Aorta (tissue), 5 donors: Measurements from ENCODE around the gene PEX14. TPM values are rescaled to one million over a fixed set of nuclear protein-coding genes. Genes with fewer than 3 reads are reported as not detected.

ENCODE experiments used
- ATAC-seq: fragments of 200-7000 bp; cut with Tn5 transposase; one replicate; pipeline ENCODE4 v1.9.1; 2022; ENCODE audit warnings: moderate library complexity; ENCODE audit not compliant: low FRiP score
- DNase-seq, 2 donors: peaks; one replicate each; pipeline ENCODE4 v3.0.0-alpha.2; 2020
- H3K27ac ChIP-seq, 2 donors: one replicate each; pipeline ENCODE4 v1.5.1; 2013; ENCODE audit warnings: low read length in 2 of 2, mild to moderate bottlenecking in 2 of 2, moderate library complexity in 2 of 2, control low read depth in 1 of 2, inconsistent platforms in 1 of 2, low read depth in 1 of 2
- H3K27me3 ChIP-seq, 2 donors: one replicate each; pipeline ENCODE4 v1.6.1; 2013; ENCODE audit warnings: control low read depth in 1 of 2, low read length in 1 of 2, mild to moderate bottlenecking in 1 of 2, moderate library complexity in 1 of 2; ENCODE audit not compliant: insufficient read depth in 2 of 2, control insufficient read depth in 1 of 2
- H3K36me3 ChIP-seq, 2 donors: one replicate each; pipeline ENCODE4 v1.6.1; 2013; ENCODE audit warnings: control low read depth in 1 of 2, low read length in 1 of 2, mild to moderate bottlenecking in 1 of 2; ENCODE audit not compliant: insufficient read depth in 2 of 2, control insufficient read depth in 1 of 2
- H3K4me1 ChIP-seq, 2 donors: one replicate each; pipeline ENCODE4 v1.6.1; 2013; ENCODE audit warnings: low read length in 2 of 2, control low read depth in 1 of 2, mild to moderate bottlenecking in 1 of 2, moderate library complexity in 1 of 2; ENCODE audit not compliant: insufficient read depth in 2 of 2, control insufficient read depth in 1 of 2
- H3K4me3 ChIP-seq, 2 donors: one replicate each; pipeline ENCODE4 v1.5.1; 2013; ENCODE audit warnings: low read length in 2 of 2, control low read depth in 1 of 2, mild to moderate bottlenecking in 1 of 2
- H3K9me3 ChIP-seq: one replicate; pipeline ENCODE4 v1.6.1; 2013; ENCODE audit warnings: mild to moderate bottlenecking, low read length; ENCODE audit not compliant: control insufficient read depth
- WGBS, 2 donors: extraction: QIAGEN DNeasy Blood & Tissue Kit; methylation state at CpG; one replicate each; pipeline ENCODE4 v1.1.7; 2013; 5-methylcytosine and 5-hydroxymethylcytosine counted together
- intact Hi-C, 2 donors: fragments of 100-400 bp; cut with DNase I; formaldehyde crosslinking; loops; one replicate each; pipeline versions ENCODE4 v1.14.2 to v1.15.0; 2022
- polyA plus RNA-seq, 2 donors: library from polyadenylated mRNA; stranded (reverse); fragments of 200-250 nt; gene quantifications; one replicate each; pipeline ENCODE4 v1.2.3, GENCODE V29; 2013
- total RNA-seq, 2 donors: library from RNA; stranded (reverse); fragmentation: NEBNext Ultra II Directional; extraction: Animal tissue kit (Norgen Biotek cat#: 25700); gene quantifications; one replicate each; pipeline ENCODE4 v1.2.1, GENCODE V29; 2021
- donor health status: healthy with polysubstance abuse.
- donor health status: Bipolar disorder and iron deficiency.
- donor health status: DM: no; HTN: no; CAD: no.
- donor health status: DM: no; HTN: no; CAD: no.
- donor health status: DM: yes; HTN: yes; CAD: no.

The PEX14 gene
- total and polyA plus RNA-seq, 4 donors: 4.5 to 16.9 (median 14.4) TPM

GRCh38 chr1:10622910-10623685 is 148.3 kb downstream of the PEX14 start:
- intact Hi-C loops: no loop called here
- H3K27me3 ChIP-seq: no peaks in the 10 kb centered on the region
- H3K4me3 ChIP-seq: no peak overlapping the region
- H3K36me3 ChIP-seq: no peaks in the 10 kb centered on the region
- no peaks in the 10 kb centered on the region for H3K4me1 ChIP-seq
- 94% methylated on average over 24 of the region's 24 CpGs for WGBS, 2 donors
- no peak overlapping the region for H3K27ac ChIP-seq
- no peaks in the 10 kb centered on the region for H3K9me3 ChIP-seq
- no peak for ATAC-seq
- DNase-seq: no peak

GRCh38 chr1:10623686-10624145 is 149.0 kb downstream of the PEX14 start:
- Histone ChIP-seq H3K4me3 (no peak overlapping the region), H3K27ac (no peak overlapping the region), H3K4me1 (no peaks in the 10 kb centered on the region), H3K36me3 (no peaks in the 10 kb centered on the region), H3K27me3 (no peaks in the 10 kb centered on the region), H3K9me3 (no peaks in the 10 kb centered on the region)
- intact Hi-C loops: no loop called here
- peak; percentile 10 to 69 for DNase-seq
- WGBS, 2 donors: 87 to 91% methylated on average over 12 of the region's 12 CpGs
- ATAC-seq: no peak

GRCh38 chr1:10624256-10625050 is 149.7 kb downstream of the PEX14 start:
- intact Hi-C loops: no loop called here

GRCh38 chr1:10625076-10625475 is 150.3 kb downstream of the PEX14 start:
- H3K9me3 ChIP-seq: no peaks in the 10 kb centered on the region
- intact Hi-C loops: no loop called here
- WGBS, 2 donors: 91 to 92% methylated on average over 9 of the region's 9 CpGs
- no peaks in the 10 kb centered on the region for H3K36me3 ChIP-seq
- H3K4me3 ChIP-seq: no peak overlapping the region
- ATAC-seq (no peak), DNase-seq (peak; percentile 25 to 61)
- no peaks in the 10 kb centered on the region for H3K4me1 ChIP-seq
- H3K27ac ChIP-seq: no peak overlapping the region
- H3K27me3 ChIP-seq: no peaks in the 10 kb centered on the region

More at GRCh38 chr1:10624256-10625050, 149.7 kb downstream of the PEX14 start:
- Histone ChIP-seq H3K36me3 (no peaks in the 10 kb centered on the region), H3K4me3 (no peak overlapping the region), H3K4me1 (no peaks in the 10 kb centered on the region), H3K27ac (no peak overlapping the region), H3K9me3 (no peaks in the 10 kb centered on the region), H3K27me3 (no peaks in the 10 kb centered on the region)
- no peak for ATAC-seq
- DNase-seq: peak; percentile 26 to 67
- WGBS, 2 donors: 94 to 95% methylated on average over 26 of the region's 26 CpGs

- Histone ChIP-seq H3K9me3 (no peaks in the 10 kb centered on the region), H3K27ac (no peak overlapping the region), H3K27me3 (no peaks in the 10 kb centered on the region), H3K4me3 (no peak overlapping the region), H3K4me1 (no peaks in the 10 kb centered on the region), H3K36me3 (no peaks in the 10 kb centered on the region)
- intact Hi-C loops: no loop called here
- 72 to 73% methylated on average over 10 of the region's 10 CpGs for WGBS, 2 donors
- DNase-seq: peak in 1 of 2 donors; percentile 51
- no peak for ATAC-seq
These were observed 150.8 kb downstream of the PEX14 start for GRCh38 chr1:10625554-10625953.

GRCh38 chr1:10626131-10626731 is 151.5 kb downstream of the PEX14 start:
- Histone ChIP-seq H3K4me3 (no peak overlapping the region), H3K36me3 (no peaks in the 10 kb centered on the region), H3K27me3 (no peaks in the 10 kb centered on the region), H3K9me3 (no peaks in the 10 kb centered on the region), H3K27ac (no peak overlapping the region), H3K4me1 (no peaks in the 10 kb centered on the region)
- DNase-seq: peak; percentile 3 to 64
- WGBS, 2 donors: 77% methylated on average over 13 of the region's 13 CpGs
- no peak for ATAC-seq
- intact Hi-C loops: no loop called here

- H3K27me3 ChIP-seq: no peaks in the 10 kb centered on the region
- no peaks in the 10 kb centered on the region for H3K9me3 ChIP-seq
- H3K4me1 ChIP-seq: no peaks in the 10 kb centered on the region
- no peaks in the 10 kb centered on the region for H3K36me3 ChIP-seq
- H3K4me3 ChIP-seq: no peak overlapping the region
- H3K27ac ChIP-seq: no peak overlapping the region
- 90 to 93% methylated on average over 22 of the region's 22 CpGs for WGBS, 2 donors
- peak; percentile 39 to 57 for DNase-seq
- intact Hi-C loops: no loop called here
- ATAC-seq: no peak
These were observed 152.2 kb downstream of the PEX14 start for GRCh38 chr1:10626791-10627410.

- Histone ChIP-seq H3K27me3 (no peaks in the 10 kb centered on the region), H3K9me3 (no peaks in the 10 kb centered on the region), H3K36me3 (no peaks in the 10 kb centered on the region), H3K4me3 (no peak overlapping the region), H3K27ac (peak overlapping the region in 1 of 2 donors; percentile 35), H3K4me1 (no peaks in the 10 kb centered on the region)
- 27 to 28% methylated on average over 7 of the region's 7 CpGs for WGBS, 2 donors
- intact Hi-C loops: no loop called here
- ATAC-seq (no peak), DNase-seq (peak; percentile 74 to 81)
These were observed 153.9 kb downstream of the PEX14 start for GRCh38 chr1:10628685-10629084.
